DOHH2 (cell line): ENCODE data around the gene P4HA1.

Experiments
- CTCF ChIP-seq: fragments of 200-600 bp; sonication (generic); IDR thresholded peaks from one replicate; pipeline ENCODE4 v1.5.1; 2014; ENCODE audit warnings: antibody characterized with exemption, mild to moderate bottlenecking, low read depth, low read length; ENCODE audit not compliant: poor library complexity, severe bottlenecking
- EZH2phosphoT487 ChIP-seq: fragments of 200-600 bp; sonication (generic); IDR thresholded peaks from 2 replicates; pipeline ENCODE4 v1.6.1; 2017; ENCODE audit warnings: borderline replicate concordance, mild to moderate bottlenecking, antibody characterized with exemption, low read length, moderate library complexity, mixed read lengths

DNA sequence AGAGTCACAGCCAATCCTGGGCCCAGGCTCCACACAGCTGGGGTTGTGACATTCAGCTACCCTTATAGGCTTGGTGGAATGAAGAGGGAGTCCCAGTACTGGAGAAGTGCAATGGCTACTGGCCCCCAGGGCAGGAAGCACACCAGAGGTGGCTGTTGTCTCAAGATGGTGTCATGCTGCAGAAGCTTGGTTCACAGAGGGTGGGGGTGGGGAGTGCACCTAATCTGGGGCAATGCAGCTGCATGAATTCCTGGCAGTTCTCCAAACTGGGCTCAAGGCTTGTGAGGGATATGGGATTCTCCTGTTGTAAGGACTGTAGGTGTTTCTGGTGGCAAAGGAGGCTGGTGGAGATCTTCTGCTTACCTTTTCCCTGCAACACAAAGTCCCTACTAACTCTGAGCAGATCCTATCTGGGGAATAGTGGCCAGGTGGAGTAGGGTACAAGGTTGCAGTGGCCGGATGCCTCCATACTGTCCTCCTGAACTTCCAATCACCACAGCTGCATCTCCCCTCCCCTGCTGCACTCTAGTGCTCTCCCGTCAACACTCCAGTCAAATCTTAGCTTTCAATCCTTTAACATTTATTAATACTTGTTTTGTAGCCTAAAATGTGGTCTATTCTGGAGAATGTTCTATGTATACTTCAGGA, 114.7 kb downstream of the P4HA1 start:
- TF ChIP-seq CTCF = no peak
- no peak for TF ChIP-seq EZH2phosphoT487
